Measurements from ENCODE around the gene BRCC3.

Gene BRCC3

GRCh38 chrX:155056877-155057792 lies 14.2 kb upstream of the BRCC3 start:
- DNase-seq (ENCODE audit: low read depth in 1 of 2, low spot score in 1 of 2) = no peak

- DNase-seq (ENCODE audit: low read depth in 1 of 2, low spot score in 1 of 2) = no peak
Observed at GRCh38 chrX:155061760-155062159, 9.5 kb upstream of the BRCC3 start.

- no peak for DNase-seq (ENCODE audit: low read depth in 1 of 2, low spot score in 1 of 2)
Observed at GRCh38 chrX:155065035-155065734, 6.1 kb upstream of the BRCC3 start.

GRCh38 chrX:155068165-155068564 lies 3.1 kb upstream of the BRCC3 start:
- no peak for DNase-seq (ENCODE audit: low read depth in 1 of 2, low spot score in 1 of 2)

GRCh38 chrX:155069414-155069813 lies 1.9 kb upstream of the BRCC3 start:
- DNase-seq (ENCODE audit: low read depth in 1 of 2, low spot score in 1 of 2) = no peak

GRCh38 chrX:155070038-155070437 lies 1.3 kb upstream of the BRCC3 start:
- no peak for DNase-seq (ENCODE audit: low read depth in 1 of 2, low spot score in 1 of 2)

- no peak for DNase-seq (ENCODE audit: low read depth in 1 of 2, low spot score in 1 of 2)
Observed at GRCh38 chrX:155070663-155070974, 689 bp upstream of the BRCC3 start.

- DNase-seq (ENCODE audit: low read depth in 1 of 2, low spot score in 1 of 2) = no peak
Observed at GRCh38 chrX:155071694-155072280, 479 bp downstream of the BRCC3 start.

GRCh38 chrX:155086202-155086840 lies 15.0 kb downstream of the BRCC3 start:
- no peak for DNase-seq (ENCODE audit: low read depth in 1 of 2, low spot score in 1 of 2)

- DNase-seq (ENCODE audit: low read depth in 1 of 2, low spot score in 1 of 2) = no peak
Observed at GRCh38 chrX:155086961-155087735, 15.8 kb downstream of the BRCC3 start.

- no peak for DNase-seq (ENCODE audit: low read depth in 1 of 2, low spot score in 1 of 2)
Observed at GRCh38 chrX:155094468-155095061, 23.3 kb downstream of the BRCC3 start.

GRCh38 chrX:155105919-155106318 lies 34.6 kb downstream of the BRCC3 start:
- no peak for DNase-seq (ENCODE audit: low read depth in 1 of 2, low spot score in 1 of 2)

GRCh38 chrX:155108427-155108826 lies 37.1 kb downstream of the BRCC3 start:
- no peak for DNase-seq (ENCODE audit: low read depth in 1 of 2, low spot score in 1 of 2)

- DNase-seq (ENCODE audit: low read depth in 1 of 2, low spot score in 1 of 2) = no peak
Observed at GRCh38 chrX:155112171-155112570, 40.9 kb downstream of the BRCC3 start.

- no peak for DNase-seq (ENCODE audit: low read depth in 1 of 2, low spot score in 1 of 2)
Observed at GRCh38 chrX:155113097-155113496, 41.8 kb downstream of the BRCC3 start.

GRCh38 chrX:155115174-155115819 lies 44.0 kb downstream of the BRCC3 start:
- DNase-seq (ENCODE audit: low read depth in 1 of 2, low spot score in 1 of 2) = no peak

- no peak for DNase-seq (ENCODE audit: low read depth in 1 of 2, low spot score in 1 of 2)
Observed at GRCh38 chrX:155127465-155127864, 56.2 kb downstream of the BRCC3 start.

GRCh38 chrX:155127940-155128339 lies 56.6 kb downstream of the BRCC3 start:
- no peak for DNase-seq (ENCODE audit: low read depth in 1 of 2, low spot score in 1 of 2)

GRCh38 chrX:155132110-155132509 lies 60.8 kb downstream of the BRCC3 start:
- DNase-seq (ENCODE audit: low read depth in 1 of 2, low spot score in 1 of 2) = no peak

- DNase-seq (ENCODE audit: low read depth in 1 of 2, low spot score in 1 of 2) = no peak
Observed at GRCh38 chrX:155134255-155134654, 62.9 kb downstream of the BRCC3 start.
